Fibroblast of gingiva (primary cell): ENCODE results near the gene MARCHF6.
A peak's percentile ranks its signal among the peaks of the same experiment; 100 is the strongest.
"Not testable (repeated sequence)": the region's sequence is repeated elsewhere in the genome, so short reads cannot be mapped to it uniquely, and the experiment has no call there.

Experiments
- DNase-seq: peaks from one replicate; pipeline ENCODE4 v3.0.0-alpha.2; 2011; ENCODE audit warnings: low read depth

Gene MARCHF6

DNA sequence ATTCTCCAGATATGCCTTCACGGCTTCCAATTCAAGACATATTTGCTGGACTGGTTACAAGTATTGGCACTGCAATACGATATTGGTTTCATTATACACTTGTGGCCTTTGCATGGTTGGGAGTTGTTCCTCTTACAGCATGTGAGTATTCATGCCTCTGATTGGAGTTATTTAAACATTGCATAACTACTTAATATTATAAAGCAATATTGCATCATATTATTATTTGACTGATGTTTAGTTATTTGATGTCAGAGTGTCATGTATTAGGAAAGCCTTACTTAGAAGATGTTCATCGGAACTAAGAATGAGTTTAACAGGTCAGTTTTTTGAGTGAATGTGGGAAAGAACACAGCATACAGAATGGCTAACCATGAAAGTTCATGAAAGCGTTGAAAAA, 28.3 kb downstream of the MARCHF6 start:
- DNase-seq: peak; percentile 14

DNA sequence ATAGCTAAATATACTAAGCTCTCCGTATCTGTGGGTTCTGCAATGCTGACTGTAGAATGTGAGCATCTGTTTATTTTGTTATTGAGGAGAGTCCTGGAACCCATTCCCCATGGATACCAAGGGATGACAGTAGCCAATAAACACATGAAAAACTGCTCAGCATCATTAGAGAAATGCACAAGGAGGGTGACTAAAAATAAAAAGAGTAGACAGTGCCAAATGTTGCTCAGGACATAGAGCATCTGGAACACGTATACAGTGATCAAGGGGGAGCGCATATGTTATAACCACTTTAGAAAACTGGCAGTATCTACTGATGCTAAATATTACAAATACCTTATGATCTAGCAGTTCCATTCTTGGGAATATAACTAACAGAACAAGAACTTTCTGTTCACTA, 31.0 kb downstream of the MARCHF6 start:
- peak; percentile 52 for DNase-seq

DNA sequence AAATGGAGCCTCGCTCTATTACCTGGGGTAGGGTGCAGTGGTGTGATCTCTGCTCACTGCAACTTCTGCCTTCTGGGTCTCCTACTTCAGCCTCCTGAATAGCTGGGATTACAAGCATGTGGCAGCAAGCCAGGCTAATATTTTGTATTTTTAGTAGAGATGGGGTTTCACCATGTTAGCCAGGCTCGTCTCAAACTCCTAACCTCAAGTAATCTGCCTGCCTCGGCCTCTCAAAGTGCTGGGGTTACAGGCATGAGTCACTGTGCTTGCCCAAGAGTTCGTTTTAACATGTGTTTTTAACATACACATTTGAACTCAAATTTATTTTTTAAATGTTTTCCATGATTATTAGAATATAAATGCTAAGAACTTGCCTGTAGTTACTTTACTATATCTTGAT, 34.2 kb downstream of the MARCHF6 start:
- DNase-seq: peak; percentile 88

DNA sequence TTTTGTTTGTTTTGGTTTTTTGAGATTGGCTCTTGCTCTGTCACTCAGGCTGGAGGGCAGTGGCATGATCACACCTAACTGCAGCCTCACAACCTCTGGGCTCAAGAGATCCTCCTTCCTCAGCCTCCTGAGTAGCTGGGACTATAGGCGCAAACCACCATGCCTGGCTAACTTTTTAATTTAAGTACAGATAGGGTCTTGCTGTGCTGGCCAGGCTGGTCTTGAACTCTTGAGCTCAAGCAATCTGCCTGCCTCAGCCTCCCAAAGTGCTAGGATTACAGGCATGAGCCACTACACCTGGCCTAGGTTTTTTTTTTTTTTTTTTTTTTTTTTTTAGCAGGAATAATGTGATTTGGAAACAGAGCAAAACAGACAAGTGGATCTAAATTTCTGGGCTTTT, 37.6 kb downstream of the MARCHF6 start:
- no peak for DNase-seq

DNA sequence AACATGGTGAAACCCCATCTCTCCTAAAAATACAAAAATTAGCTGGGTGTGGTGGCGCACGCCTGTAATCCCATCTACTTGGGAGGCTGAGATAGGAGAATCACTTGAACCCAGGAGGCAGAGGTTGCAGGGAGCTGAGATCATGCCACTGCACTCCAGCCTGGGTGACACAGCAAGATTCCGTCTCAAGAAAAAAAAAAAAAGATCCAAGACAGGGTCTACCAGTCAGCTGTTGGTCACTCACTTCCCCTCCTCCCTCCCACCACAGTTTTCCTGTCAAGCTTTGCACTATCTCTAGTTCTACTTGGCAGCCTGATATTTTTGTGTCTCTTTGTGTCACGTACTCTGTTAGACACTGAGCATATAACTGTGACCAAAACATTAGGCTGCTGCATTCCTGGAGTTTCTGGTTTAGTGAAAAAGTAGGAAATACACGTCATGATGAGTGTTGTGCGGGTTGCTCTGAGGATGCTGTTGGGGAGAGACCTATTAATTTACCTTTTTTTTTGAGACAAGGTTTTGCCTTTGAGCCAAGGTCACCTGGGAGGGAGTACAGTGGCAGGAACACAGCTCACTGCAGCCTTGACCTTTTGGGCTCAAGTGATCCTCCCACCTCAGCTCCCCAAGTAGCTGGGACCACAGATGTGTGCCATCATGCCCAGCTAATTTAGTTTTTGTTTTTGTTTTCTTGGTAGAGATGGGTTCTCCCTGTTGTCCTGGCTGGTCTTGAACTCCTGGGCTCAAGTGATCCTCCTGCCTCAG, 39.3 kb downstream of the MARCHF6 start:
- not testable (repeated sequence) for DNase-seq

DNA sequence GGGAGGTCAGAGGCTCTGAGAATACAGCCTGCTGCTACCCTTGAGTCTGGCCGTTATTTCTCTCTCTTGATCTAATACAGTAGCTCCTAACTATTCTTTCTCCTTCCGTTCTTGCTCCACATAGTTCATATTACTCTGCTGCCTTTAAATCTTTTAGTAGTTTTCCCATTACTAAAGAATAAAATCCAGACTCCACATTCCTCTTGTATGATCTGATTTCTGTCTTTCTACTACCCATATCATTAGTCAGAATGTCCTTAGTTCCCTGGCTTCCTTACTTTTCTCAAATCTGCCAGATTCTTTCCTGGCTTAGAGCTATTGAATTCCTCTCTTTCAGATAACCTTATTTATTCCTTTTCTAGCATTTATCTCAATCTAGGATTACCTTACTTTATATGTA, 40.0 kb downstream of the MARCHF6 start:
- DNase-seq: peak; percentile 14

DNA sequence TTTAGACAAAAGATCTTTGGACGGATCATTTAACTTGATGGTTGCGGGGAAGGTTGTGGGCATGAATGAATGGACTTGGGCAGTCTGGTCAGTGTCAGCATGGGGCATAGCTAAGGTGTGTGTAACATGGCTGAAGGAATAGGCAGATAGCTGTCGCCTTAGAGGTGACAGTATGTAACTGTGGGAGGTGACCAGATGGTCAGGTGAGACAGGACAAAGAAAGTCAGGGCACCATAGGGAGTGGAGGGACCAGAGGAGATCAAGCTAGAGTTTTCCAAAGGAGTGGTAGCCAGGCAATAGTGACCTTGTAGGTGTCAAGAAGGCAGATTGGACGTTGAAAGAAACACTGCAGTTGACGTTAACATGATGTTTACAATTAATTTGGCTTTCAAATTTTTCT, 43.1 kb downstream of the MARCHF6 start:
- no peak for DNase-seq

DNA sequence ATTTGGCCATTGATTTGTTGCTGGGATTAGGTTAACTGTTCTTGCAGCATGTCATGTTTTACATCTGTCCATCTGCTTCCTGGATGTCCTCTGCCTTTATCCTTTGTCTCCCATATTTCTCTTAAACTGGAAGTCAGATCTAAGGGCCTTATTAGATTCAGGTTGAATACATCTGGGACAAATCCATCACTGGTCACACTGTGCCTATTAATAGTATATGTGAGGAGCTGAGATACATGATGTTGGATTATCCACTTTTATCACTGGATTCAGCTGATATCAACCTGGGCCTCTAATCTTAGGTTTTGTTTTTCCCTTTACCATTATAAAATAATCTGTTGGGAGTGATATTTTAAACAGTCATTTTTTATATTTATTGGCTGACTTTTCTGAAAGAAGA, 46.3 kb downstream of the MARCHF6 start:
- DNase-seq: no peak

DNA sequence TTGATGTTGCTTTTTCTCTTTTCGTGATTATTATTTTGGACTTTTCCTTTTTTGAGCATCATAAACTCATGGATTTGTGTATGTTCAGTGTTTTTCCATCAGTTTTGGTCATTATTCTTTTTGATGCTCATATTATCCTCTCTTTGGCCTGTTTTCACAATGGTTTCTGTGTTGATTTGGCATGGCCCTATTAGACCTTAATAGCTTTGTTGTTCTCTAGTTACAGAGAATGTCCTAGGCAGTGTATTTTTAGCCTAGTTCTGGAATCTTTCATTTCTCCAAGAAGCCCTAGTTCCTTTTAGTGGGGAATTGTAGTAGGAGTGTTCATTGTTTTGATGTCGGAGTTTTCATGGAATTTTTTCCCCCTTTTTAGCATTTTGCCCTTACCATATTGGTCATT, 46.9 kb downstream of the MARCHF6 start:
- DNase-seq: no peak

DNA sequence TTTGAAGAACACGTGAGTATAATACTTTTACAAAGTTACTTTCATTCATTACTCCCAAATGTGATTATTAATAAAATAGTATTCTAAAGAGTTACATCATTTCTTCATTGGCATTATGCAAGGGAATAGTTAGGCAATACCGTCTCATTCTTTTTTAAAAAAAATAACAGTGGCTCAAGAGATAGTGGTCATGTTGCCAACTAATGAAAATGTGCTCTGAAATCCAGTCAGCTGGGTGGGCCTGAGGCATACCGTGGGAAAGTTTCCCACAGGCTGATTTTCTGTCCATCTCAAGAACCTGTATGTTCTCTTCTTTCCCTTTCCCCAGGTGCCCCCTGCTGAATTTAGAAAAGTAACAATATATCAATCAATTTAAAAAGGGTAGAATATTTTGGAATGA, 47.3 kb downstream of the MARCHF6 start:
- DNase-seq: peak; percentile 78

DNA sequence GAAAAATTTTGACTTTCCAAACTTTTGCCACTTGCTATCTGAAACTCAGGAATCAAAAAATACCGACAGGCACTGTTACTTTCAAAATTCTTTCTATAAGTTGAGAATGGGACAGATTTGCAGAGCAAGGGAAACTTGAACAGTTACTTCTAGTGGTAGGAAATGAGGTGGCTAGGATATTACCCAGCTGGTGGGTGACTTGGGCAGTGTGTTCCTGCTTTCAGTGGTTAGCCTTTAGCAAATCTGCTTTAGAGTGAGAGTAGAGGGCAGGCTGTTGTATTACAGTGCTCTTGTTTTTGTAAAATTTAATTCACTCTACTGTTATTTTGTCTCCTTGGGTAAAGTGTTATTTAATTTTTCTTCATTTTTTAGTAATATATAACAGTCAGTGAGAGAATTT, 48.0 kb downstream of the MARCHF6 start:
- no peak for DNase-seq
